ENCODE data around the gene MRPL10.

- TF ChIP-seq, protein P1, sequence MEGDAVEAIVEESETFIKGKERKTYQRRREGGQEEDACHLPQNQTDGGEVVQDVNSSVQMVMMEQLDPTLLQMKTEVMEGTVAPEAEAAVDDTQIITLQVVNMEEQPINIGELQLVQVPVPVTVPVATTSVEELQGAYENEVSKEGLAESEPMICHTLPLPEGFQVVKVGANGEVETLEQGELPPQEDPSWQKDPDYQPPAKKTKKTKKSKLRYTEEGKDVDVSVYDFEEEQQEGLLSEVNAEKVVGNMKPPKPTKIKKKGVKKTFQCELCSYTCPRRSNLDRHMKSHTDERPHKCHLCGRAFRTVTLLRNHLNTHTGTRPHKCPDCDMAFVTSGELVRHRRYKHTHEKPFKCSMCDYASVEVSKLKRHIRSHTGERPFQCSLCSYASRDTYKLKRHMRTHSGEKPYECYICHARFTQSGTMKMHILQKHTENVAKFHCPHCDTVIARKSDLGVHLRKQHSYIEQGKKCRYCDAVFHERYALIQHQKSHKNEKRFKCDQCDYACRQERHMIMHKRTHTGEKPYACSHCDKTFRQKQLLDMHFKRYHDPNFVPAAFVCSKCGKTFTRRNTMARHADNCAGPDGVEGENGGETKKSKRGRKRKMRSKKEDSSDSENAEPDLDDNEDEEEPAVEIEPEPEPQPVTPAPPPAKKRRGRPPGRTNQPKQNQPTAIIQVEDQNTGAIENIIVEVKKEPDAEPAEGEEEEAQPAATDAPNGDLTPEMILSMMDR (IDR thresholded peaks at IDR 0.05), result no peak
- TF ChIP-seq EZH2 (IDR thresholded peaks at IDR 0.05) (no peak), EZH2phosphoT487 (IDR thresholded peaks at IDR 0.05) (no peak)
These were observed 37.8 kb upstream of the MRPL10 start for GRCh38 chr17:47869114-47869513.

All from neural progenitor cell (in vitro differentiated cells).